Naive thymus-derived CD4-positive, alpha-beta T cell (primary cell): ENCODE data around the gene INPP5A. TPM values are rescaled to one million over a fixed set of nuclear protein-coding genes. Genes with fewer than 3 reads are reported as not detected.
A peak's percentile ranks its signal among the peaks of the same experiment; 100 is the strongest.

Experiments
- ATAC-seq: fragments of 150-1000 bp; cut with Tn5 transposase; 2 replicates; pipeline ENCODE4 v1.10.0; 2021; ENCODE audit warnings: mild to moderate bottlenecking, moderate library complexity
- CTCF ChIA-PET: fragments of 350-600 bp; sonication (Branson Sonifier 250); formaldehyde crosslinking; loops from one replicate; lab custom pipeline; 2021; ENCODE audit warnings: antibody characterized with exemption; lab: Charles Lee
- POLR2A ChIA-PET: fragments of 350-600 bp; sonication (Branson Sonifier 250); formaldehyde crosslinking; loops from one replicate; lab custom pipeline; 2021; ENCODE audit warnings: antibody characterized with exemption, inconsistent platforms; lab: Charles Lee
- DNase-seq, 9 donors: peaks; one replicate each; pipeline versions ENCODE4 v3.0.0 to v3.0.0-alpha.2; 2020 to 2022; ENCODE audit warnings: mixed read lengths in 1 of 9
- H3K27ac ChIP-seq: one replicate; pipeline ENCODE4 v1.7.0; 2013; ENCODE audit warnings: mild to moderate bottlenecking, low read depth, low read length, moderate library complexity
- H3K27me3 ChIP-seq, 2 donors: one replicate each; pipeline ENCODE4 v1.7.0; 2013; ENCODE audit warnings: low read length in 2 of 2, mild to moderate bottlenecking in 2 of 2, moderate library complexity in 2 of 2; ENCODE audit not compliant: control insufficient read depth in 2 of 2, insufficient read depth in 2 of 2
- H3K36me3 ChIP-seq, 3 experiments: 1 replicate in 2 of 3; 2 replicates in 1 of 3; pipeline ENCODE4 v1.7.0; 2013; ENCODE audit warnings: low read length in 3 of 3, mild to moderate bottlenecking in 3 of 3, moderate library complexity in 1 of 3; ENCODE audit not compliant: insufficient read depth in 3 of 3, control insufficient read depth in 2 of 3
- H3K4me1 ChIP-seq, 2 donors: one replicate each; pipeline ENCODE4 v1.7.0; 2013; ENCODE audit warnings: low read length in 2 of 2, mild to moderate bottlenecking in 2 of 2, moderate library complexity in 1 of 2; ENCODE audit not compliant: control insufficient read depth in 2 of 2, insufficient read depth in 2 of 2
- H3K4me3 ChIP-seq: 2 replicates; pipeline ENCODE4 v1.7.0; 2013; ENCODE audit warnings: mild to moderate bottlenecking, low read length
- H3K9me3 ChIP-seq, 3 experiments: 1 replicate in 2 of 3; 2 replicates in 1 of 3; pipeline ENCODE4 v1.7.0; 2013; ENCODE audit warnings: low read length in 3 of 3; ENCODE audit not compliant: control insufficient read depth in 2 of 3
- H3K27ac Mint-ChIP-seq, 9 donors: one replicate each; pipeline ENCODE4 v1.8.0; 2020 to 2022; ENCODE audit warnings: mixed read lengths in 9 of 9, mild to moderate bottlenecking in 8 of 9, moderate library complexity in 5 of 9, inconsistent platforms in 2 of 9
- H3K27me3 Mint-ChIP-seq, 5 donors: one replicate each; pipeline ENCODE4 v1.8.0; 2021 to 2022; ENCODE audit warnings: mixed read lengths in 5 of 5, mild to moderate bottlenecking in 1 of 5
- H3K36me3 Mint-ChIP-seq, 5 donors: one replicate each; pipeline ENCODE4 v1.8.0; 2020 to 2022; ENCODE audit warnings: mixed read lengths in 5 of 5, mild to moderate bottlenecking in 3 of 5, inconsistent platforms in 1 of 5
- H3K4me1 Mint-ChIP-seq, 7 donors: one replicate each; pipeline ENCODE4 v1.8.0; 2020 to 2022; ENCODE audit warnings: mixed read lengths in 7 of 7, mild to moderate bottlenecking in 3 of 7, inconsistent platforms in 1 of 7
- H3K4me3 Mint-ChIP-seq, 10 donors: one replicate each; pipeline ENCODE4 v1.8.0; 2020 to 2022; ENCODE audit warnings: mild to moderate bottlenecking in 10 of 10, mixed read lengths in 10 of 10, moderate library complexity in 6 of 10, inconsistent platforms in 2 of 10
- H3K9me3 Mint-ChIP-seq, 11 donors: one replicate each; pipeline ENCODE4 v1.8.0; 2020 to 2022; ENCODE audit warnings: mixed read lengths in 11 of 11, mild to moderate bottlenecking in 4 of 11, inconsistent platforms in 1 of 11, moderate library complexity in 1 of 11
- intact Hi-C, 2 donors: fragments of 100-400 bp; cut with micrococcal nuclease; formaldehyde crosslinking; loops; one replicate each; pipeline ENCODE4 v1.15.1; 2023
- polyA plus RNA-seq, 2 donors: library from polyadenylated mRNA; unstranded; fragments of 300-500 nt; fragmentation: Illumina TruSeq; gene quantifications; one replicate each; pipeline ENCODE4 v1.2.3, GENCODE V29; 2021
- total RNA-seq, 6 experiments: library from RNA in 5 of 6; stranded (reverse) in 5 of 6; gene quantifications; 1 replicate in 5 of 6; 2 replicates in 1 of 6; pipeline ENCODE4 v1.2.3 and lab custom pipeline; 2021 to 2026

INPP5A gene
- total and polyA plus RNA-seq, 7 experiments from 2014 or later: 0.97 to 30.7 (median 25.0) TPM

GRCh38 chr10:132643709-132644526 is 106.3 kb downstream of the INPP5A start:
- H3K27ac Mint-ChIP-seq: no peak overlapping the region
- peaks cover 0 to 20% (median 0%) of the 10 kb centered on the region in 3 experiments for H3K36me3 ChIP-seq

GRCh38 chr10:132644527-132645246 is 107.1 kb downstream of the INPP5A start:
- H3K4me1 Mint-ChIP-seq: peaks cover 6 to 40% (median 28%) of the 10 kb centered on the region in 7 donors
- peaks cover 0 to 29% (median 16%) of the 10 kb centered on the region in 5 donors for H3K36me3 Mint-ChIP-seq
- no peak overlapping the region for H3K27ac ChIP-seq
- H3K9me3 ChIP-seq: no peaks in the 10 kb centered on the region
- ChIA-PET CTCF (no interaction called here), POLR2A (no interaction called here)
- H3K27me3 Mint-ChIP-seq: no peaks in the 10 kb centered on the region
- intact Hi-C loops: no loop called here
- H3K27ac Mint-ChIP-seq: no peak overlapping the region
- H3K9me3 Mint-ChIP-seq: no peaks in the 10 kb centered on the region
- DNase-seq (no peak), ATAC-seq (no peak)
- H3K4me3 Mint-ChIP-seq: no peak overlapping the region
- no peaks in the 10 kb centered on the region for H3K4me1 ChIP-seq
- H3K4me3 ChIP-seq: no peak overlapping the region
- H3K27me3 ChIP-seq: no peaks in the 10 kb centered on the region
- H3K36me3 ChIP-seq: peaks cover 0 to 27% (median 0%) of the 10 kb centered on the region in 3 experiments

More at GRCh38 chr10:132643709-132644526, 106.3 kb downstream of the INPP5A start:
- no peak for ATAC-seq
- intact Hi-C loops: no loop called here
- no peak overlapping the region for H3K4me3 Mint-ChIP-seq
- H3K36me3 Mint-ChIP-seq: peaks cover 0 to 29% (median 11%) of the 10 kb centered on the region in 5 donors
- H3K27me3 ChIP-seq: no peaks in the 10 kb centered on the region
- no peaks in the 10 kb centered on the region for H3K4me1 ChIP-seq
- no peaks in the 10 kb centered on the region for H3K9me3 ChIP-seq
- H3K4me3 ChIP-seq: no peak overlapping the region
- no peak for DNase-seq
- POLR2A ChIA-PET: no interaction called here
- peaks cover 6 to 46% (median 28%) of the 10 kb centered on the region in 7 donors for H3K4me1 Mint-ChIP-seq
- H3K27ac ChIP-seq: no peak overlapping the region
- CTCF ChIA-PET: interaction anchor here (2.2 kb wide), 1 partner anchor 185 kb away, joined by 11 read pairs; no protein-coding TSS in a partner anchor
- peaks cover 0 to 4% (median 0%) of the 10 kb centered on the region in 5 donors for H3K27me3 Mint-ChIP-seq
- no peaks in the 10 kb centered on the region for H3K9me3 Mint-ChIP-seq

GRCh38 chr10:132645247-132645530 is 107.6 kb downstream of the INPP5A start:
- CTCF ChIA-PET: no interaction called here
- Histone ChIP-seq H3K27ac (no peak overlapping the region), H3K36me3 (peaks cover 0 to 32% (median 0%) of the 10 kb centered on the region in 3 experiments), H3K4me3 (no peak overlapping the region), H3K27me3 (no peaks in the 10 kb centered on the region), H3K9me3 (no peaks in the 10 kb centered on the region), H3K4me1 (no peaks in the 10 kb centered on the region)
- ATAC-seq: no peak
- Mint-ChIP-seq H3K4me3 (no peak overlapping the region), H3K36me3 (peaks cover 0 to 25% (median 16%) of the 10 kb centered on the region in 5 donors), H3K9me3 (no peaks in the 10 kb centered on the region), H3K27ac (no peak overlapping the region), H3K4me1 (peaks cover 6 to 38% (median 24%) of the 10 kb centered on the region in 7 donors), H3K27me3 (no peaks in the 10 kb centered on the region)
- POLR2A ChIA-PET: no interaction called here
- intact Hi-C loops: no loop called here
- DNase-seq: no peak

GRCh38 chr10:132645630-132646442 is 108.2 kb downstream of the INPP5A start:
- peaks cover 0 to 23% (median 16%) of the 10 kb centered on the region in 5 donors for H3K36me3 Mint-ChIP-seq
- Histone ChIP-seq H3K9me3 (no peaks in the 10 kb centered on the region), H3K36me3 (peaks cover 0 to 39% (median 0%) of the 10 kb centered on the region in 3 experiments), H3K27ac (no peak overlapping the region), H3K4me3 (no peak overlapping the region), H3K27me3 (no peaks in the 10 kb centered on the region), H3K4me1 (no peaks in the 10 kb centered on the region)
- no peaks in the 10 kb centered on the region for H3K27me3 Mint-ChIP-seq
- no peak for DNase-seq
- intact Hi-C loops: no loop called here
- H3K4me1 Mint-ChIP-seq: peaks cover 6 to 33% (median 20%) of the 10 kb centered on the region in 7 donors
- no peak overlapping the region for H3K27ac Mint-ChIP-seq
- ChIA-PET CTCF (no interaction called here), POLR2A (no interaction called here)
- no peak for ATAC-seq
- H3K9me3 Mint-ChIP-seq: no peaks in the 10 kb centered on the region
- no peak overlapping the region for H3K4me3 Mint-ChIP-seq

- peaks cover 0 to 43% (median 0%) of the 10 kb centered on the region in 3 experiments for H3K36me3 ChIP-seq
- H3K27me3 ChIP-seq: no peaks in the 10 kb centered on the region
- DNase-seq (no peak), ATAC-seq (peak; percentile 12)
- Mint-ChIP-seq H3K4me1 (peaks cover 1 to 25% (median 12%) of the 10 kb centered on the region in 7 donors), H3K36me3 (peaks cover 0 to 15% (median 13%) of the 10 kb centered on the region in 5 donors), H3K9me3 (no peaks in the 10 kb centered on the region), H3K27me3 (no peaks in the 10 kb centered on the region), H3K27ac (no peak overlapping the region), H3K4me3 (no peak overlapping the region)
- H3K27ac ChIP-seq: no peak overlapping the region
- intact Hi-C loops: no loop called here
- ChIA-PET CTCF (no interaction called here), POLR2A (no interaction called here)
- H3K4me1 ChIP-seq: no peaks in the 10 kb centered on the region
- no peaks in the 10 kb centered on the region for H3K9me3 ChIP-seq
- H3K4me3 ChIP-seq: no peak overlapping the region
These were observed 109.0 kb downstream of the INPP5A start for GRCh38 chr10:132646443-132647097.

GRCh38 chr10:132647424-132647823 is 109.8 kb downstream of the INPP5A start:
- ChIA-PET CTCF (no interaction called here), POLR2A (no interaction called here)
- DNase-seq: no peak
- Histone ChIP-seq H3K4me1 (no peaks in the 10 kb centered on the region), H3K4me3 (no peak overlapping the region), H3K9me3 (no peaks in the 10 kb centered on the region), H3K27me3 (no peaks in the 10 kb centered on the region), H3K27ac (no peak overlapping the region), H3K36me3 (peaks cover 0 to 52% (median 0%) of the 10 kb centered on the region in 3 experiments)
- no peaks in the 10 kb centered on the region for H3K9me3 Mint-ChIP-seq
- no peak for ATAC-seq
- peaks cover 0 to 23% (median 13%) of the 10 kb centered on the region in 7 donors for H3K4me1 Mint-ChIP-seq
- H3K36me3 Mint-ChIP-seq: peaks cover 0 to 20% (median 19%) of the 10 kb centered on the region in 5 donors
- H3K27ac Mint-ChIP-seq: no peak overlapping the region
- intact Hi-C loops: no loop called here
- H3K4me3 Mint-ChIP-seq: no peak overlapping the region
- no peaks in the 10 kb centered on the region for H3K27me3 Mint-ChIP-seq
